Astrocyte (in vitro differentiated cells and primary cell): ENCODE measurements around the gene SLAMF7. TPM values are rescaled to one million over a fixed set of nuclear protein-coding genes. Genes with fewer than 3 reads are reported as not detected.

Source experiments
- DNase-seq: peaks from one replicate; pipeline ENCODE4 v3.0.0-alpha.2; 2010; ENCODE audit warnings: low read depth
- FAIRE-seq: peaks from 2 replicates; lab custom pipeline; 2011; peaks lifted over from hg19 to GRCh38; lab: Jason Lieb, UNC
- H2AFZ ChIP-seq: 2 replicates; pipeline ENCODE4 v1.6.0; 2012; ENCODE audit warnings: low read depth, low read length, inconsistent platforms
- H3K27ac ChIP-seq: 2 replicates; pipeline ENCODE4 v1.5.1; 2011; ENCODE audit warnings: low read depth, low read length, inconsistent platforms
- H3K27me3 ChIP-seq: 2 replicates; pipeline ENCODE4 v1.6.0; 2011; ENCODE audit warnings: low read length, inconsistent platforms; ENCODE audit not compliant: insufficient read depth
- H3K36me3 ChIP-seq: 2 replicates; pipeline ENCODE4 v1.5.1; 2011; ENCODE audit warnings: low read length, inconsistent platforms; ENCODE audit not compliant: insufficient read depth
- H3K4me1 ChIP-seq: 2 replicates; pipeline ENCODE4 v1.5.1; 2011; ENCODE audit warnings: low read length, inconsistent platforms; ENCODE audit not compliant: insufficient read depth
- H3K4me2 ChIP-seq: 2 replicates; pipeline ENCODE4 v1.6.0; 2012; ENCODE audit warnings: low read length, inconsistent platforms
- H3K4me3 ChIP-seq: 2 replicates; pipeline ENCODE4 v1.5.1; 2011; ENCODE audit warnings: low read depth, mild to moderate bottlenecking, low read length, inconsistent platforms; ENCODE audit not compliant: insufficient read depth
- H3K79me2 ChIP-seq: 2 replicates; pipeline ENCODE4 v1.6.0; 2012; ENCODE audit warnings: mild to moderate bottlenecking, low read length, inconsistent platforms; ENCODE audit not compliant: insufficient read depth
- H3K9ac ChIP-seq: 2 replicates; pipeline ENCODE4 v1.6.0; 2012; ENCODE audit warnings: mild to moderate bottlenecking, low read length, inconsistent platforms
- H3K9me3 ChIP-seq: 2 replicates; pipeline ENCODE4 v1.5.1; 2012; ENCODE audit warnings: low read depth, mild to moderate bottlenecking, low read length, inconsistent platforms; ENCODE audit not compliant: insufficient read depth
- H4K20me1 ChIP-seq: 2 replicates; pipeline ENCODE4 v1.6.0; 2012; ENCODE audit warnings: low read length, inconsistent platforms; ENCODE audit not compliant: insufficient read depth
- H3K27ac Mint-ChIP-seq: one replicate; pipeline ENCODE4 v1.8.0; 2021; ENCODE audit warnings: mild to moderate bottlenecking, mixed read lengths; ENCODE audit not compliant: unreplicated experiment
- H3K27me3 Mint-ChIP-seq: one replicate; pipeline ENCODE4 v1.8.0; 2021; ENCODE audit warnings: low read depth, mixed read lengths; ENCODE audit not compliant: unreplicated experiment
- H3K36me3 Mint-ChIP-seq: one replicate; pipeline ENCODE4 v1.8.0; 2021; ENCODE audit warnings: low read depth, mixed read lengths; ENCODE audit not compliant: unreplicated experiment
- H3K4me1 Mint-ChIP-seq: one replicate; pipeline ENCODE4 v1.8.0; 2021; ENCODE audit warnings: low read depth, mixed read lengths; ENCODE audit not compliant: unreplicated experiment
- H3K4me3 Mint-ChIP-seq: one replicate; pipeline ENCODE4 v1.8.0; 2021; ENCODE audit warnings: mild to moderate bottlenecking, moderate library complexity, mixed read lengths; ENCODE audit not compliant: unreplicated experiment
- H3K9me3 Mint-ChIP-seq: one replicate; pipeline ENCODE4 v1.8.0; 2021; ENCODE audit warnings: mild to moderate bottlenecking, mixed read lengths; ENCODE audit not compliant: unreplicated experiment
- CTCF ChIP-seq: IDR thresholded peaks from 2 replicates; pipeline ENCODE4 v1.5.1; 2011; ENCODE audit warnings: low read depth, mild to moderate bottlenecking, inconsistent platforms, low read length, moderate library complexity; ENCODE audit not compliant: insufficient read depth
- EZH2 ChIP-seq: IDR thresholded peaks from 2 replicates; pipeline ENCODE4 v1.6.1; 2012; ENCODE audit warnings: mild to moderate bottlenecking, low read length, inconsistent platforms; ENCODE audit not compliant: insufficient read depth
- total RNA-seq: library from RNA; stranded (reverse); gene quantifications from 2 replicates; pipeline ENCODE4 v1.2.1, GENCODE V29; 2021

Gene SLAMF7
- total RNA-seq, 1 donor from 2014 or later: 0.32 TPM

DNA sequence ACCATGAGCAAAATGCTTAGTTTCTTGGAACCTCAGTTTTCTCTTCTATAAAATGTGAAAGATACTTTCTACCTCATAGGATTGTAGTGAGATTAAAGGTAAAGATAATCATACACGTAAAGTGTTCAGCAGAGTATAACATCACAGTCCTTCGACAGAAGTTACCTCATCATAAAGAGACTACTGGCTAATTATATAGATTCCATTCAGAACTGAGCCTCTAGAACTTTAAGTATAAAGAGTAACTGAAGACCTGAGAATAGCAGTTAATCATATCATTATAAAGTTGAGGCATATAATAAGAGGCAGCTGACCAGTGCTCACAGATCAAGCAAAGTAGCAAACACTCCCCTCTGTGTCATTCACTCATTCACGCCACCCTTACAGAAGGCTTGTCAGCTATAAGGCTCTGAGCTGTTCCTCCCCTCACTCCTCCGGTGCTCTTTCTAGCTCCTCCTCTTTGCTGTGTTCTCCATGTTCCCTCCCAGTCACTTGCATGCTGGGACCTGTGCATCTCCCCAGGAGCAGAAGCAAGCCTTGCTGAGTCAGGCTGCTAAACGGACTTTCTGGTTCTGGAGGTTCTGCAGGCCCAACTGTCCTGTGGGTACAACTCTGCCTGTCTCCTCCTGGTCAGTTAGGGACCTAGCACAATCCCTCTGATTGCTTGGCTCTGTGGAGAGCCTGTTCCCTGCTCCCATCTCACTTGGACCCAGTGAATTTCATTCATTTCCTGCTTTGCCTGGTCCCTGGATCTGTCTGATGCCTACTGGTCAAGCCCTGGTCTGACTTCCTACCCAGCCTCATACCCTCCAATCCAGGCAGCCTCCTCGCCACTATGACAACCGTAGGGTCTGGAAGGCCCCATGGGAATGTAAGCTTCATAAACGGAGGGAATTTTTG lies 28.6 kb downstream of the SLAMF7 start:
- Mint-ChIP-seq H3K36me3 (no peaks in the 10 kb centered on the region), H3K27me3 (peaks cover 5% of the 10 kb centered on the region), H3K4me1 (no peaks in the 10 kb centered on the region), H3K4me3 (no peak overlapping the region), H3K9me3 (no peaks in the 10 kb centered on the region), H3K27ac (no peak overlapping the region)
- Histone ChIP-seq H3K79me2 (no peaks in the 10 kb centered on the region), H3K9ac (no peak overlapping the region), H3K9me3 (no peaks in the 10 kb centered on the region), H3K4me3 (no peak overlapping the region), H4K20me1 (no peaks in the 10 kb centered on the region), H2AFZ (no peak overlapping the region), H3K4me1 (no peaks in the 10 kb centered on the region), H3K4me2 (no peak overlapping the region), H3K27me3 (no peaks in the 10 kb centered on the region), H3K27ac (no peak overlapping the region), H3K36me3 (no peaks in the 10 kb centered on the region)
- FAIRE-seq (no peak), DNase-seq (no peak)
- TF ChIP-seq EZH2 (no peak), CTCF (no peak)

DNA sequence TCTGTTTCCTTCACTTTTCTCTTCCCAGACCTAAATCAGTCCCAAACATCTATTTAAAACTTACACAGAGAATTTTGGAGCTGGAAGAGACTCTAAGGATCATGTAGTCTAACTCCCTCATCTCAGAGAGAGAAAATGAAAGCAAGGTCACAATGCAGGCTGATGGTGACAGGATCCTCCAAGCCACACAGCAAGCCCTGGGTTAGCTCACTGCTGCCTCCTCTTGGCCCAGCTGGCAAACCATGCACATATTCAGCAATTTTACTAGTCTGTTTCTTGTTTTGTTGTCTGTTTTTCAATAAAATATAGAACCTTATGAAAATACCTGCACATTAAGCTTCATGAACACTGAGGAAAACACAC lies 29.2 kb downstream of the SLAMF7 start:
- Histone ChIP-seq H3K4me1 (no peaks in the 10 kb centered on the region), H3K79me2 (no peaks in the 10 kb centered on the region), H3K9ac (no peak overlapping the region), H3K36me3 (no peaks in the 10 kb centered on the region), H4K20me1 (no peaks in the 10 kb centered on the region), H3K27me3 (no peaks in the 10 kb centered on the region), H2AFZ (no peak overlapping the region), H3K4me3 (no peak overlapping the region), H3K9me3 (no peaks in the 10 kb centered on the region), H3K4me2 (no peak overlapping the region), H3K27ac (no peak overlapping the region)
- Mint-ChIP-seq H3K4me1 (no peaks in the 10 kb centered on the region), H3K4me3 (no peak overlapping the region), H3K27ac (no peak overlapping the region), H3K36me3 (no peaks in the 10 kb centered on the region), H3K27me3 (peaks cover 5% of the 10 kb centered on the region), H3K9me3 (no peaks in the 10 kb centered on the region)
- TF ChIP-seq EZH2 (no peak), CTCF (peak; percentile 18)
- no peak for FAIRE-seq
- DNase-seq: no peak

DNA sequence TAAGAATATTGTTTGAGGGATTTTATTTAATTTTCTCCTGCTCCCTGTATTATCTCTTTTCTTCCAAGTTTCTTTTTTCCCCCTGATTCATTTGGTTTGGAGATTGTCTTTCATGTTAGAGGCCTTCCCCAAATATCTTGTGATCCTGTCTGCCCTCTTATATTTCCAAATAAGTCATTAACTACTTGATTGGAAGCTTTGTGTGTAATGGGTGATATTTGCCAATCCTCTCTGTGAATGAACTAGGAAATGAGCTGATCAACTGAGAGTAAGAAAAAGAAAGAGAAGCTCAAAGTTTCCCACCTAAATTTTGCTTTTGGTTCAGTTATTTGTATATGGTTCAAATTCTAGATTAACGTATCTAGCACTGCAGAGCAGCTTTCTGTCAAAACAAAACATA lies 33.3 kb downstream of the SLAMF7 start:
- H3K4me1 Mint-ChIP-seq: peaks cover 7% of the 10 kb centered on the region
- Histone ChIP-seq H2AFZ (no peak overlapping the region), H3K79me2 (no peaks in the 10 kb centered on the region), H3K9me3 (no peaks in the 10 kb centered on the region), H3K4me3 (no peak overlapping the region), H3K9ac (no peak overlapping the region), H3K4me1 (no peaks in the 10 kb centered on the region), H4K20me1 (no peaks in the 10 kb centered on the region), H3K4me2 (no peak overlapping the region), H3K27me3 (no peaks in the 10 kb centered on the region), H3K27ac (no peak overlapping the region), H3K36me3 (no peaks in the 10 kb centered on the region)
- H3K9me3 Mint-ChIP-seq: no peaks in the 10 kb centered on the region
- no peak overlapping the region for H3K4me3 Mint-ChIP-seq
- DNase-seq (no peak), FAIRE-seq (no peak)
- TF ChIP-seq CTCF (no peak), EZH2 (no peak)
- no peaks in the 10 kb centered on the region for H3K36me3 Mint-ChIP-seq
- H3K27ac Mint-ChIP-seq: no peak overlapping the region
- H3K27me3 Mint-ChIP-seq: peaks cover 3% of the 10 kb centered on the region
